HepG2 (cell line): ENCODE results near the gene TRIM44. TPM values are rescaled to one million over a fixed set of nuclear protein-coding genes. Genes with fewer than 3 reads are reported as not detected.

Experiments
- ATAC-seq: fragments of 200-7000 bp; cut with Tn5 transposase; 3 replicates; pipeline ENCODE4 v1.9.1; 2020; ENCODE audit warnings: mild to moderate bottlenecking, moderate library complexity
- BruUV-seq: library from RNA; stranded (reverse); fragments of 400-500 nt; replicated peaks from 2 replicates; lab custom pipeline; 2021; lab: Mats Ljungman, UMichigan
- CTCF ChIA-PET: fragments of 300-600 bp; formaldehyde crosslinking; extraction: SDS; loops from one replicate; lab custom pipeline; 2021; ENCODE audit warnings: low total read pairs, inconsistent platforms, low intra/inter-chr PET ratio; lab: Yijun Ruan, JAX
- POLR2A ChIA-PET: fragments of 350-600 bp; sonication (Branson Sonifier 250); formaldehyde crosslinking; loops from one replicate; lab custom pipeline; 2020; ENCODE audit warnings: antibody characterized with exemption, inconsistent platforms; lab: Yijun Ruan, JAX
- DNase-seq: peaks from one replicate; pipeline ENCODE4 v3.0.0-alpha.2; 2015; ENCODE audit warnings: low spot score
- FAIRE-seq: peaks from 3 replicates; lab custom pipeline; 2011; peaks lifted over from hg19 to GRCh38; lab: Jason Lieb, UNC
- H2AFZ ChIP-seq: one replicate; pipeline ENCODE4 v1.6.1; 2011; ENCODE audit warnings: low read length, inconsistent platforms
- H3K27ac ChIP-seq: fragments of 300-600 bp; 3 replicates; pipeline ENCODE4 v1.8.0; 2011; ENCODE audit warnings: mixed run types, mild to moderate bottlenecking, mixed read lengths, low read length, inconsistent platforms; ENCODE audit not compliant: insufficient read depth; ENCODE audit errors: extremely low read length
- H3K27me3 ChIP-seq, 2 experiments: fragments of 200-600 bp in 1 of 2; 2 replicates in 1 of 2; 3 replicates in 1 of 2; pipeline versions ENCODE4 v1.6.0 to v1.8.0; 2011; ENCODE audit warnings: low read length in 2 of 2, mild to moderate bottlenecking in 2 of 2, moderate library complexity in 2 of 2, inconsistent platforms in 1 of 2; ENCODE audit not compliant: insufficient read depth in 2 of 2, control insufficient read depth in 1 of 2
- H3K36me3 ChIP-seq, 2 experiments: fragments of 200-600 bp in 1 of 2; replicated peaks in 1 of 2; 2 replicates in 1 of 2; 3 replicates in 1 of 2; pipeline versions ENCODE4 v1.5.1 to v1.8.0; 2011; ENCODE audit warnings: low read length in 2 of 2, inconsistent platforms in 1 of 2; ENCODE audit not compliant: insufficient read depth in 2 of 2, control insufficient read depth in 1 of 2
- H3K4me1 ChIP-seq: 2 replicates; pipeline ENCODE4 v1.5.1; 2012; ENCODE audit warnings: low read length, inconsistent platforms; ENCODE audit not compliant: insufficient read depth
- H3K4me2 ChIP-seq: 2 replicates; pipeline ENCODE4 v1.6.0; 2011; ENCODE audit warnings: low read depth, low read length, inconsistent platforms
- H3K4me3 ChIP-seq, 3 experiments: fragments of 200-600 bp in 1 of 3; sonication (generic), shearing (Covaris generic) in 1 of 3; replicated peaks in 1 of 3; 2 replicates each; pipeline ENCODE4 v1.5.1; 2011 to 2016; ENCODE audit warnings: low read length in 3 of 3, inconsistent platforms in 2 of 3, low read depth in 2 of 3, mild to moderate bottlenecking in 2 of 3, control low read depth in 1 of 3, mixed read lengths in 1 of 3; ENCODE audit not compliant: insufficient read depth in 1 of 3
- H3K79me2 ChIP-seq: one replicate; pipeline ENCODE4 v1.6.1; 2011; ENCODE audit warnings: low read length, inconsistent platforms; ENCODE audit not compliant: insufficient read depth
- H3K9ac ChIP-seq: 2 replicates; pipeline ENCODE4 v1.6.0; 2011; ENCODE audit warnings: mild to moderate bottlenecking, low read depth, low read length, inconsistent platforms; ENCODE audit not compliant: insufficient read depth
- H3K9me3 ChIP-seq: 2 replicates; pipeline ENCODE4 v1.5.1; 2012; ENCODE audit warnings: mild to moderate bottlenecking, low read length
- H4K20me1 ChIP-seq: 2 replicates; pipeline ENCODE4 v1.6.0; 2011; ENCODE audit warnings: inconsistent platforms, mild to moderate bottlenecking, low read length, moderate library complexity; ENCODE audit not compliant: insufficient read depth
- HNRNPLL ChIP-seq: fragments of 200-400 bp; formaldehyde crosslinking; IDR thresholded peaks from 2 replicates; pipeline ENCODE4 v1.6.1; 2017; ENCODE audit warnings: mild to moderate bottlenecking, low read depth, low read length; ENCODE audit not compliant: poor library complexity, severe bottlenecking
- MTA1 ChIP-seq: sonication (generic); formaldehyde crosslinking; IDR thresholded peaks from 2 replicates; pipeline ENCODE4 v1.4.0; 2020; ENCODE audit warnings: missing genetic modification reagents, mild to moderate bottlenecking, borderline replicate concordance
- NFKBIZ ChIP-seq: IDR thresholded peaks from 2 replicates; pipeline ENCODE4 v1.6.1; 2018; ENCODE audit warnings: missing genetic modification reagents, missing compliant biosample characterization
- PTBP1 ChIP-seq: fragments of 200-400 bp; formaldehyde crosslinking; IDR thresholded peaks from 2 replicates; pipeline ENCODE4 v1.6.1; 2018; ENCODE audit warnings: low read length, low read depth; ENCODE audit not compliant: poor library complexity, severe bottlenecking
- RARG ChIP-seq: sonication (generic); formaldehyde crosslinking; IDR thresholded peaks from 2 replicates; pipeline ENCODE4 v1.4.0; 2020; ENCODE audit warnings: low read depth, mild to moderate bottlenecking, missing genetic modification reagents
- ZNF256 ChIP-seq: sonication (generic); formaldehyde crosslinking; conservative IDR thresholded peaks from 2 replicates; pipeline ENCODE4 v1.4.0; 2020; ENCODE audit warnings: missing genetic modification reagents
- ZNF468 ChIP-seq: sonication (generic); formaldehyde crosslinking; IDR thresholded peaks from 2 replicates; pipeline ENCODE4 v1.8.0; 2022; ENCODE audit warnings: mild to moderate bottlenecking, moderate library complexity, missing genetic modification reagents
- ZNF549 ChIP-seq: sonication (generic); formaldehyde crosslinking; IDR thresholded peaks from 2 replicates; pipeline ENCODE4 v1.5.0; 2020; ENCODE audit warnings: missing genetic modification reagents
- ZNF761 ChIP-seq: sonication (generic); formaldehyde crosslinking; conservative IDR thresholded peaks from 2 replicates; pipeline ENCODE4 v1.4.0; 2020; ENCODE audit warnings: mild to moderate bottlenecking, missing genetic modification reagents
- in situ Hi-C: cut with HindIII; loops from 2 replicates; pipeline ENCODE4 v1.10.0; 2017; ENCODE audit warnings: low pct_unique_long_range_greater_than_20kb; ENCODE audit not compliant: extremely low pct_ligation_motif_present
- intact Hi-C: fragments of 100-400 bp; cut with micrococcal nuclease; formaldehyde crosslinking; loops from one replicate; pipeline ENCODE4 v1.10.0; 2022; ENCODE audit not compliant: unreplicated experiment
- polyA plus RNA-seq, 8 experiments: library from polyadenylated mRNA; depleted of rRNA in 3 of 8; stranded (reverse) in 7 of 8; unstranded in 1 of 8; fragments of >200 nt; fragmentation: Illumina TruSeq in 4 of 8; extraction: Trizol in 4 of 8; gene quantifications; 2 replicates each; pipeline versions ENCODE4 v1.2.1 to v1.2.3, GENCODE V29; 2011 to 2016; ENCODE audit warnings: low read depth in 4 of 8, missing spikeins in 1 of 8, mixed read lengths in 1 of 8; ENCODE audit not compliant: insufficient read depth in 1 of 8
- total RNA-seq, 5 experiments: library from RNA; depleted of rRNA; stranded (reverse); fragments of >200 nt; fragmentation: Illumina TruSeq; extraction: Trizol; gene quantifications; 2 replicates each; pipeline ENCODE4 v1.2.3, GENCODE V29; 2016; ENCODE audit warnings: low read depth in 1 of 5
- TF ChIP-seq, protein P1 (sequence below), 2 experiments: sonication (generic) in 1 of 2; formaldehyde crosslinking in 1 of 2; IDR thresholded peaks; 2 replicates each; pipeline versions ENCODE4 v1.6.1 to v1.9.0; 2014 to 2022; ENCODE audit warnings: antibody characterized with exemption in 1 of 2, borderline replicate concordance in 1 of 2, inconsistent platforms in 1 of 2, low read depth in 1 of 2, missing genetic modification reagents in 1 of 2
- TF ChIP-seq, protein P2 (sequence below): sonication (generic); formaldehyde crosslinking; IDR thresholded peaks from 2 replicates; pipeline ENCODE4 v1.4.0; 2020; ENCODE audit warnings: missing genetic modification reagents; ENCODE audit errors: not compliant biosample characterization

TRIM44 gene
- total and polyA plus RNA-seq, 2 of the 13 experiments (the other 11 are each of a cell fraction or from before 2014, with no cell fraction given): 22.7 to 50.3 TPM

DNA sequence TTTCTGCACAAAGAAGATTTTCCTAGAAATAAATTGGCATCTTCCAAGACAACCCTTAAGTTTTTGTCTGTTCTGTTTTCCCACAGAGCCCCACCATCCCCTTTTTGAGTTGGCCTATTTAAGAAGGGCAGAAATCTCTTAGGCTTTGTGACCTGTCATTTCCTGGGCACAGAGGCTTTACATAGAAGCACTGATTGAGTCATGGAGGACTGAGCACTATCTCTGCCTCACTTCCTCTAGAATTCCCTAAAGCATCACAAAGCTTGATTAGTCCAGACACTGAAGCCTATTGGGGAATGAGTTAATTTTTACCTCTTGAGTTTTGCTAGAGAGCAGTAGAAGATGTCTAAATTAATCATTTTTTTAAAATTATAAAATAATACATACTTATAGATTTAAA is 25.4 kb downstream of the TRIM44 start:
- CTCF ChIA-PET: no interaction called here
- in situ Hi-C loops: no loop called here
- Histone ChIP-seq H3K79me2 (peaks cover 11% of the 10 kb centered on the region), H3K9me3 (no peaks in the 10 kb centered on the region), H4K20me1 (no peaks in the 10 kb centered on the region; the same call in 1 of the 2 replicates), H2AFZ (no peak overlapping the region), H3K27ac (no peak overlapping the region), H3K9ac (no peak overlapping the region), H3K4me2 (no peak overlapping the region), H3K36me3 (peaks cover 4 to 22% of the 10 kb centered on the region in 2 experiments), H3K4me3 (no peak overlapping the region), H3K4me1 (peaks cover 21% of the 10 kb centered on the region), H3K27me3 (no peaks in the 10 kb centered on the region)
- POLR2A ChIA-PET: no interaction called here
- no TSS peak for BruUV-seq
- ATAC-seq: no peak
- TF ChIP-seq HNRNPLL: no peak
- TF ChIP-seq, protein P1, sequence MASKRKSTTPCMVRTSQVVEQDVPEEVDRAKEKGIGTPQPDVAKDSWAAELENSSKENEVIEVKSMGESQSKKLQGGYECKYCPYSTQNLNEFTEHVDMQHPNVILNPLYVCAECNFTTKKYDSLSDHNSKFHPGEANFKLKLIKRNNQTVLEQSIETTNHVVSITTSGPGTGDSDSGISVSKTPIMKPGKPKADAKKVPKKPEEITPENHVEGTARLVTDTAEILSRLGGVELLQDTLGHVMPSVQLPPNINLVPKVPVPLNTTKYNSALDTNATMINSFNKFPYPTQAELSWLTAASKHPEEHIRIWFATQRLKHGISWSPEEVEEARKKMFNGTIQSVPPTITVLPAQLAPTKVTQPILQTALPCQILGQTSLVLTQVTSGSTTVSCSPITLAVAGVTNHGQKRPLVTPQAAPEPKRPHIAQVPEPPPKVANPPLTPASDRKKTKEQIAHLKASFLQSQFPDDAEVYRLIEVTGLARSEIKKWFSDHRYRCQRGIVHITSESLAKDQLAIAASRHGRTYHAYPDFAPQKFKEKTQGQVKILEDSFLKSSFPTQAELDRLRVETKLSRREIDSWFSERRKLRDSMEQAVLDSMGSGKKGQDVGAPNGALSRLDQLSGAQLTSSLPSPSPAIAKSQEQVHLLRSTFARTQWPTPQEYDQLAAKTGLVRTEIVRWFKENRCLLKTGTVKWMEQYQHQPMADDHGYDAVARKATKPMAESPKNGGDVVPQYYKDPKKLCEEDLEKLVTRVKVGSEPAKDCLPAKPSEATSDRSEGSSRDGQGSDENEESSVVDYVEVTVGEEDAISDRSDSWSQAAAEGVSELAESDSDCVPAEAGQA (IDR thresholded peaks at IDR 0.05; ENCODE audit: low read depth): no peak
- TF ChIP-seq, protein P1 (CRISPR knock-in tag; IDR thresholded peaks at IDR 0.05; ENCODE audit: borderline replicate concordance): no peak
- TF ChIP-seq PTBP1: no peak
- TF ChIP-seq ZNF761 (CRISPR knock-in tag): no peak
- no peak for TF ChIP-seq ZNF256 (CRISPR knock-in tag)
- no peak for TF ChIP-seq MTA1 (CRISPR knock-in tag)
- no peak for TF ChIP-seq ZNF549 (CRISPR knock-in tag)
- no peak for TF ChIP-seq NFKBIZ (CRISPR knock-in tag)
- TF ChIP-seq RARG (CRISPR knock-in tag): no peak
- TF ChIP-seq, protein P2, sequence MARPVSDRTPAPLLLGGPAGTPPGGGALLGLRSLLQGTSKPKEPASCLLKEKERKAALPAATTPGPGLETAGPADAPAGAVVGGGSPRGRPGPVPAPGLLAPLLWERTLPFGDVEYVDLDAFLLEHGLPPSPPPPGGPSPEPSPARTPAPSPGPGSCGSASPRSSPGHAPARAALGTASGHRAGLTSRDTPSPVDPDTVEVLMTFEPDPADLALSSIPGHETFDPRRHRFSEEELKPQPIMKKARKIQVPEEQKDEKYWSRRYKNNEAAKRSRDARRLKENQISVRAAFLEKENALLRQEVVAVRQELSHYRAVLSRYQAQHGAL (CRISPR knock-in tag): no peak
- no peak for TF ChIP-seq ZNF468 (CRISPR knock-in tag)
- intact Hi-C loops: no loop called here
- no peak for DNase-seq
- FAIRE-seq: no peak
